Bronchial epithelial cell (primary cell): Measurements from ENCODE around the gene PDIA5. TPM values are rescaled to one million over a fixed set of nuclear protein-coding genes. Genes with fewer than 3 reads are reported as not detected.

ENCODE experiments used
- DNase-seq: peaks from one replicate; pipeline ENCODE4 v3.0.0-alpha.2; 2010; ENCODE audit warnings: low read depth
- FAIRE-seq: peaks from 2 replicates; lab custom pipeline; 2011; peaks lifted over from hg19 to GRCh38; lab: Jason Lieb, UNC
- H3K27me3 ChIP-seq: 2 replicates; pipeline ENCODE4 v1.5.1; 2011; ENCODE audit warnings: low read length; ENCODE audit not compliant: control insufficient read depth, insufficient read depth
- H3K36me3 ChIP-seq: 2 replicates; pipeline ENCODE4 v1.5.1; 2011; ENCODE audit warnings: low read length; ENCODE audit not compliant: control insufficient read depth, insufficient read depth
- H3K4me3 ChIP-seq: 2 replicates; pipeline ENCODE4 v1.5.1; 2011; ENCODE audit warnings: mild to moderate bottlenecking, low read depth, low read length, control low read depth
- CTCF ChIP-seq: IDR thresholded peaks from 2 replicates; pipeline ENCODE4 v1.5.1; 2011; ENCODE audit warnings: mild to moderate bottlenecking, moderate library complexity, low read length, control low read depth, inconsistent platforms; ENCODE audit not compliant: insufficient read depth, severe bottlenecking
- total RNA-seq: library from RNA; depleted of rRNA; stranded (reverse); fragments of >200 nt; gene quantifications from 2 replicates; pipeline ENCODE4 v1.2.1, GENCODE V29; 2014

The PDIA5 gene
- total RNA-seq, 1 donor from 2014 or later: 29.2 TPM

- FAIRE-seq (no peak), DNase-seq (no peak)
- H3K36me3 ChIP-seq: peaks cover 12% of the 10 kb centered on the region
- H3K4me3 ChIP-seq: no peak overlapping the region
- no peaks in the 10 kb centered on the region for H3K27me3 ChIP-seq
- no peak for TF ChIP-seq CTCF
These were observed 52.6 kb downstream of the PDIA5 start for GRCh38 chr3:123119388-123119787.

DNA sequence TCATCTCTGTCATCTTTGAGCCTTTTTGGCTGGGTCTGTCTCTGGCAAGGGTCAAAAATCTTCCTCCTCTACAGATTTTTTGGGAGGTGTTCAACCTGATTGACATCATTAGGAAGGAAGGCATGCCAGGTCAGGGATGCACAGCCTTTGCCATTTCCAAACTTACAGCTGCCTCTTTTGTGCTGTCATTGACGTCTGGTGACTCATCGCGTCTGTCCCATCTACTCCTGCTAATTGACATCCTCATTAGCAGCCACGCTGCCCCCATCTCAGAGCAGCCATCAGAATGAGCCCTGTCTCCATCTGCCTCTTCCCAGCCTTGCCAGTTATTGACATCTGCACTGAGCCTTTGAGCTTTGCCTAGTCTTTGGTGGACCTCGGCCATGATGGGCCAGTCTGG, 53.0 kb downstream of the PDIA5 start:
- no peak for TF ChIP-seq CTCF
- no peaks in the 10 kb centered on the region for H3K27me3 ChIP-seq
- H3K4me3 ChIP-seq: no peak overlapping the region
- peaks cover 13% of the 10 kb centered on the region for H3K36me3 ChIP-seq
- DNase-seq (no peak), FAIRE-seq (no peak)

DNA sequence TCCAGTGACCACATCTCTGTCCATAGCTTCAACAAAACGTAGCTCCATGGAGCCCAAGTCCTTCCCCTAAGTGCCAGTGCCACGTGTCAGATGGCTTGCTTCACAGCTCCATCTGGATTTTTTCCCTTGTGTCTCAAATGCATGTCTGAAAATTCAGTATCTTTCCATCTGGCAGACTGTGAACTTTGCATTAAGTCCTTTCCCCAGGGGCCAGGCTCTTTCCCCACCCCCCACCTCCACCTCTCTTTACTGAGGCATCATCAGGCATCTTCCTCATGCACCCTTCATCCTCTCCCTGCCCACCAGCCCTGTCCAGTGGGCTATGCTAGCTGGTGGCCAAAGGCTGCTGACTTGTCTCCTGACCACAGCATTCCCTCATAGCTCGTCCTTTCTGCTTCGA, 53.7 kb downstream of the PDIA5 start:
- DNase-seq: no peak
- no peak for TF ChIP-seq CTCF
- H3K36me3 ChIP-seq: peaks cover 17% of the 10 kb centered on the region
- no peak overlapping the region for H3K4me3 ChIP-seq
- H3K27me3 ChIP-seq: no peaks in the 10 kb centered on the region
- no peak for FAIRE-seq

DNA sequence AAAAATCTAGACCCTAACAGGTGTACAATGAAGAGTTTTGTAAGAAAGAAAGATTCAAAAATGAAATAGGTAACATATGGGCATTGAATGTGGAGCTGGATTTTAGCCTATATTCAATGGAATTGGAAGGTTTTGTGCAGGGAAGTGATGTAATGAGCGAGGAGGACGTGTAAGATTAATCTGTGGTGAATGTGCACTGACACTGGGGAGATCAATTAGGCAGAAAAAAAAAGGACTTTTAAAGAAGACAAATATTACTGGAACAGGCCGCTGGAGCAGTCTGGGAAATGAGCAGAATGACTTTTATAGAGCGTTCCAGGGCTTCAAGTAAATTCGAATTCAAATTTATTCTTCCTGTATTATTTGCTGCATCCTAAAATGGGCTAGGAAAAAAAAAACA, 55.2 kb downstream of the PDIA5 start:
- FAIRE-seq (no peak), DNase-seq (no peak)
- no peaks in the 10 kb centered on the region for H3K27me3 ChIP-seq
- TF ChIP-seq CTCF: no peak
- no peak overlapping the region for H3K4me3 ChIP-seq
- H3K36me3 ChIP-seq: peaks cover 17% of the 10 kb centered on the region

DNA sequence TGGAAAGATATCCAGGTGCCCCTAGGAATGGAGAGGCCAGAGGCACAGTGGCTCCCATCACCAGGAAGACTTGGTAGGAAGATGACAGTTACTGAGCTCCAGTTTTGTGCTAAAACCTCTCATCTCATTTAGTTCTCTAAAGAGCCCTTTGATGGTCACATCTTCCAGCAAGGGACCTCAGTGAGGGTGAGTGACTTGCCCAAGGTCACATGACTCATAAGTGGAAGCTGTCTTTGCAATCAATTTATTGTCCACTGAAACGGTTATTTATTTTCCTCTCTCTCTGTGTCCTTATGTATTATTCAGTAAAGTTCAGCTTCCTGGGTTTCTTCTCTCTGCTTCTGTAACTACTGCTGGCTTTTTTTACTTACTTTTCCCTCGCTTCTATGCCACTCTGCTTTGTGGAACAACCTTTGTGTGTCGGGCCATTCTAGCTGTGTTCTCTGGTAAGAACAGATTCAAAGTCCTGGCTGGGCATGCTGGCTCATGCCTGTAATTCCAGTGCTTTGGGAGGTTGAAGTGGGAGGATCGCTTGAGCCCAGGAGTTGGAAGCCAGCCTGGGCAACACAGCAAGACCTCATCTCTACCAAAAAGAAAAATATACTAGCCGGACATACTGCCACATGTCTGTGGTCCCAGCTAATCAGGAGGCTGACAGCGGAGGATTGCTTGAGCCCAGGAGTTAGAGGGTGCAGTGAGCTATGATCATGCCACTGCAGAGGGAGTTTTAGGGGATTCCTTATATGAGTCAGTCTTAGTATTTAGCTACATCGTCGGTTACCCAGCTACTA, 55.9 kb downstream of the PDIA5 start:
- Histone ChIP-seq H3K36me3 (peaks cover 18% of the 10 kb centered on the region), H3K4me3 (no peak overlapping the region), H3K27me3 (no peaks in the 10 kb centered on the region)
- DNase-seq (peak; percentile 65), FAIRE-seq (peak; percentile 13)
- TF ChIP-seq CTCF: no peak
